GM10266 (cell line): ENCODE results near the gene PPP4R1.
"Not testable (repeated sequence)": the region's sequence is repeated elsewhere in the genome, so short reads cannot be mapped to it uniquely, and the experiment has no call there.

Experiments used
- DNase-seq: peaks from one replicate; pipeline ENCODE4 v3.0.0; 2012; ENCODE audit errors: extremely low spot score
- TF ChIP-seq, protein P1 (sequence below): IDR thresholded peaks from 2 replicates; pipeline ENCODE4 v1.5.1; 2012; ENCODE audit warnings: mild to moderate bottlenecking, low read depth; ENCODE audit not compliant: control insufficient read depth, insufficient read depth; ENCODE audit errors: missing control alignments

PPP4R1 gene

DNA sequence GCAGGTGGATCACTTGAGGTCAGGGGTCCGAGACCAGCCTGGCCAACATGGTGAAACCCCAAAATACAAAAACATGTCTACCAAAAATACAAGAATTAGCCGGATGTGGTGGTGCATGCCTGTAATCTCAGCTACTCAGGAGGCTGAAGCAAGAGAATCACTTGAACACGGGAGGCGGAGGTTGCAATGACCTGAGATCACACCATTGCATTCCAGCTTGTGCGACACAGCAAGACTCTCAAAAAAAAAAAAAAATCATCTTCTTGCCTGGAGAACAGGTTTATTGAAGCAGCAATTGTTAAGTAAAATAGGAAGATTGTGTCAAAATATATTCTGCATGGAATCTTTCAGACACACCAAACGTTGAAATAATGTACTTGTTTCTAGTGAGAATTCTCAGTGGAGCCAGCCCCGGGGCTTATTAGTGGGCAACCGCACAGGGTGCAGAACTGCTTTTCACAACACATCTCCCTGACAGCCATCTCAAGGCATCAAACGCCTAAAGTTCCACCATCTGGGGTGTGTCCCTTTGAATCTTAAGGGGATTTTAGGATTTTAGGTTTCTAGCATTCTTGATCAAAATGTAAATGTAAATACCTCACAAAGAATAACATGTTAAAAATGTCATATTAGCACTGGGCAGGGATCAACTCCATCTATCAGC, 28.6 kb upstream of the PPP4R1 start:
- TF ChIP-seq, protein P1, sequence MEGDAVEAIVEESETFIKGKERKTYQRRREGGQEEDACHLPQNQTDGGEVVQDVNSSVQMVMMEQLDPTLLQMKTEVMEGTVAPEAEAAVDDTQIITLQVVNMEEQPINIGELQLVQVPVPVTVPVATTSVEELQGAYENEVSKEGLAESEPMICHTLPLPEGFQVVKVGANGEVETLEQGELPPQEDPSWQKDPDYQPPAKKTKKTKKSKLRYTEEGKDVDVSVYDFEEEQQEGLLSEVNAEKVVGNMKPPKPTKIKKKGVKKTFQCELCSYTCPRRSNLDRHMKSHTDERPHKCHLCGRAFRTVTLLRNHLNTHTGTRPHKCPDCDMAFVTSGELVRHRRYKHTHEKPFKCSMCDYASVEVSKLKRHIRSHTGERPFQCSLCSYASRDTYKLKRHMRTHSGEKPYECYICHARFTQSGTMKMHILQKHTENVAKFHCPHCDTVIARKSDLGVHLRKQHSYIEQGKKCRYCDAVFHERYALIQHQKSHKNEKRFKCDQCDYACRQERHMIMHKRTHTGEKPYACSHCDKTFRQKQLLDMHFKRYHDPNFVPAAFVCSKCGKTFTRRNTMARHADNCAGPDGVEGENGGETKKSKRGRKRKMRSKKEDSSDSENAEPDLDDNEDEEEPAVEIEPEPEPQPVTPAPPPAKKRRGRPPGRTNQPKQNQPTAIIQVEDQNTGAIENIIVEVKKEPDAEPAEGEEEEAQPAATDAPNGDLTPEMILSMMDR: no peak
- no peak for DNase-seq

DNA sequence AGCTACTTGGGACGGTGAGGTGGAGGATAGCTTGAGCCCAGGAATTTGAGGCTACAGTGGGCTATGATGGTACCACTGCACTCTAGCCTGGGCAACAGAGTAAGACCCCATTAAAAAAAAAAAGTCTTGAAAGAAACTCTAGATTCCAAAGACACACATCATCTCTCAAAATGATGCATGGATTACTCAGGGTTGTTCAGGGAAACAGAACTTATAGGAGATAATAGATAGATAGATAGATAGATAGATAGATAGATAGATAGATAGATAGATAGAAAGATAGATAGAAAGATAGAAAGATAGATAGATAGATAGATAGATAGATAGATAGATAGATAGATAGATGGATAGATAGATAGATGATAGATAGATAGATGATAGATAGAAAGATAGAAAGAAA, 26.7 kb upstream of the PPP4R1 start:
- not testable (repeated sequence) for DNase-seq

DNA sequence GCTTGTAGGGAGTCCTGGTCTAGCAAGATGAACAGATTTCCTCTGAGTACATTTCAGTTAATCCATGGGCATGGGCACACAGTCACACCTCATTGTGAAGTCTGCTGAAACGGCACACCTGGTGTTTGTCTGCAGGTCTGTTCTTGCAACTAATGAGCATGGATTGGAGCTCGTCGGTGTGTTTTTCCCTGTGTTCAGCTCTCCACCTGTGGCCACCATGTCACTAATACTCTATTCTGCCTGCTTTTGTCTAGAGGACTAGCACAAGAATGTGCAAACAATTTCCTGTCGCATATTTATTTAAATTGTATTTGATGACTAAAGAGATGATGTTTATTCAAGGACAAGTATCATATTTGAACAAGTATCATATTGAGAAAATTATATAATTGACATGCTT, 24.5 kb upstream of the PPP4R1 start:
- no peak for DNase-seq
- TF ChIP-seq, protein P1: no peak

DNA sequence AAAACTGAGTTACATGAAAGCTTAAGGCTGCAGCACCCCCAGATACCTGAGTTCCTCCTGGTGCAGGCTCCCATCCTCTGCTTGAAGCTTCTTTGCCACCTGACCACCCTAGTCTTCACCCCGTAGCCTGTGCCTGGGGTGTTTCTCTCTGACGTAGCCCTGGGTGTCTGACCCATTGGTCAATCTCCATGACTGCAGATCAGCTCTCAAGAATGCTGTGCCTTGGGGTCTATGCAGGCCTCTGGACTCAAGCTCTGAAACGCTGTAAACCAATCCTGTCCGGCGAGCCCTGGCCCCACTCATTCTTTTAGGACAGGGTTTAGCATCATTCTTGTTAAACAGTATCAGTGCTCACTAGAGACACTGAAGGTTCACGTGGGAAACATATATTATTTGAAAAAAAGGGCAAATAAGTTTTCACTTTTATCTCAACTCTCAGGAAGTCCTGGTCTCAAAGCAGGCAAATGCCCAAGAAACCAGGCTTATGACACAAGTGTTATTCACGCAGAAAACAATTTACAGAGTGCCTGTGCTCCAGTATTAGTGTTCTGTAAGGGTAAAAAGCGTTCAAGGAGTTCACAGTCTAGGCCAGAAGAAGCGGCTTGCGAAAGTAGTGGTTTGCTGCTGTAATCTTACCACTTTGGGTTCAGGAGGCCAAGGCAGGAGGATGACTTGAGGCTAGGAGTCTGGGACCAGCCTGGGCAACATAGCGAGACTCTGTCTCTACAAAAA, 22.8 kb upstream of the PPP4R1 start:
- no peak for DNase-seq
- TF ChIP-seq, protein P1: no peak

DNA sequence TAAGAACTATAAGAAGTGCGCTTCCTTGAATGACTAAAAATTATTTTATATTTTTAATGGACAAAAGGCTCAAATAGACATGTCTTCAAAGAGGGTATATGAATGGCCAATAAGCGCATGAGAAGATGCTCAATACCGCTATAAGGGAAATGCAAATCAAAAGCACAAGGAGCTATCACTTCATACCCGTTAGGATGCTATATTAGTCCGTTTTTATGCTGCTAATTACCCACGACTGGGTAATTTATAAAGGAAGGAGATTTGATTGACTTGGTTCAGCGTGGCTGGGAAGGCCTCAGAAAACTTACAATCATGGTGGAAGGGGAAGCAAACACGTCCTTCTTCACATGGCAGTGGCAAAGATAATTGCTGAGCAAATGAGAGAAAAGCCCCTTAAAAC, 20.5 kb upstream of the PPP4R1 start:
- DNase-seq: no peak
- TF ChIP-seq, protein P1: no peak

DNA sequence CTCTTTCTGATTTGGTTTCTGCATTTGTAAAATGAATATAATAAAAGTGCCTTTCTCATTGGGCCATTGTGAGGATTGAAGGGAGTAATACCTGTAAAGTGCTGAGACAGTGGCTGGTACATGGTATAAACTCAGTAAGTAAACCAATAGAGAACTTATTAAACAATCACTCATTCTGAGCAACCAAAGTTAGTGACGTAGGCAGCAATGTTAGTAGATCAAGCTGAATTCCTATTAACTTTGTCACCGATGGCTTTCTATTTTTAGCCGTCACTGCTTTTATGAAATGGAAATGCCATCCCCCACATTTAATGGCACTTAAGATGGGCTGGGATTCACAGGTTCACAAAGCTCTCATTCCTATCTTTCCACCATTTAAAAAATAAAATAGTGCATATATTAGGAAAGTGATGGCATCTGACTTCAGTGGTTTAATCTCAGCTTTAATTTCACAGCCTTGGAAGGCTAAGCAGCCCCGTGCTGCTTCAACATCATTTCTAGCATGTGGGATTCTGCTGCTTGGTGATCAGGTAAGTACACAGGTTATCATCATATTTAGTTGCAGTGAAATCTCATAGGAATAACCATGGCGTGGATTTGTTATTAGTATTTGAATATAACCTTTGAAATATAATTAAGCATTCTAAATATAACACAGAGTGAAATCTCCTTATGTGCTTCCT, 17.6 kb upstream of the PPP4R1 start:
- DNase-seq: no peak
- TF ChIP-seq, protein P1: no peak

DNA sequence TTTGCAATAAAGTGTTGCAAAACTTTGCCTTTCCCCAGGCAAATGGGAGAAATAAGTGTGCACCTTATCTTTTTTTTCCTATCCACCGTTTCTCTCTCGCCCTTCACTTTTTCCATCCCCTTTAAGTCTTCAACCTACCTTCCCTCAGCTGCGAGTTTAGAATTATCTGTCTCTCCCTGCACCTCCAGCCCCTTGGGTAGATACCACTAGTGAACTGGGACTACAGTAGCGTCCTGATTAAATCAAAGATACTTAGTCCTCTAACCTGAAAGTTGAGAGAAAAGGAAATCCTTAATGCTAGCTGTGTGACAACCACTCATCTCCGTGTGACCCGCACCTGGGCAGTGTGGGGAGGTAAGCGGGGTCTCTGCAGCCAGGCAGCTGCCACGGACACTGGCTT, 16.1 kb upstream of the PPP4R1 start:
- TF ChIP-seq, protein P1: no peak
- DNase-seq: no peak
